IPS-15b (cell line): Measurements from ENCODE around the gene FMO1.

Experiments
- H3K27me3 ChIP-seq: one replicate; pipeline ENCODE4 v1.6.1; 2013; ENCODE audit warnings: low read length; ENCODE audit not compliant: control insufficient read depth, insufficient read depth
- H3K36me3 ChIP-seq: one replicate; pipeline ENCODE4 v1.6.1; 2013; ENCODE audit warnings: low read length; ENCODE audit not compliant: control insufficient read depth, insufficient read depth
- H3K4me1 ChIP-seq: one replicate; pipeline ENCODE4 v1.6.1; 2013; ENCODE audit warnings: mild to moderate bottlenecking, low read length; ENCODE audit not compliant: control insufficient read depth, insufficient read depth
- H3K4me3 ChIP-seq: one replicate; pipeline ENCODE4 v1.5.1; 2013; ENCODE audit warnings: low read depth, low read length
- H3K9ac ChIP-seq: one replicate; pipeline ENCODE4 v1.6.1; 2013; ENCODE audit warnings: low read depth, mild to moderate bottlenecking, low read length
- H3K9me3 ChIP-seq: one replicate; pipeline ENCODE4 v1.6.1; 2013; ENCODE audit warnings: mild to moderate bottlenecking, low read length; ENCODE audit not compliant: control insufficient read depth, insufficient read depth

FMO1 gene

GRCh38 chr1:171258943-171259342 is 10.6 kb downstream of the FMO1 start:
- H3K36me3 ChIP-seq, result no peaks in the 10 kb centered on the region
- no peaks in the 10 kb centered on the region for H3K9me3 ChIP-seq
- no peak overlapping the region for H3K9ac ChIP-seq
- no peaks in the 10 kb centered on the region for H3K4me1 ChIP-seq
- H3K27me3 ChIP-seq, result no peaks in the 10 kb centered on the region
- no peak overlapping the region for H3K4me3 ChIP-seq

GRCh38 chr1:171261336-171261735 is 13.0 kb downstream of the FMO1 start:
- no peaks in the 10 kb centered on the region for H3K9me3 ChIP-seq
- no peaks in the 10 kb centered on the region for H3K27me3 ChIP-seq

GRCh38 chr1:171263901-171264300 is 15.6 kb downstream of the FMO1 start:
- Histone ChIP-seq H3K4me1 (peaks cover 2% of the 10 kb centered on the region), H3K27me3 (no peaks in the 10 kb centered on the region), H3K4me3 (no peak overlapping the region), H3K9ac (no peak overlapping the region), H3K9me3 (no peaks in the 10 kb centered on the region), H3K36me3 (no peaks in the 10 kb centered on the region)

More at GRCh38 chr1:171261336-171261735, 13.0 kb downstream of the FMO1 start:
- no peaks in the 10 kb centered on the region for H3K36me3 ChIP-seq
- H3K4me1 ChIP-seq, result peaks cover 2% of the 10 kb centered on the region
- no peak overlapping the region for H3K4me3 ChIP-seq
- H3K9ac ChIP-seq, result no peak overlapping the region

GRCh38 chr1:171265686-171266085 is 17.4 kb downstream of the FMO1 start:
- Histone ChIP-seq H3K9ac (no peak overlapping the region), H3K27me3 (no peaks in the 10 kb centered on the region), H3K4me3 (no peak overlapping the region), H3K4me1 (peaks cover 2% of the 10 kb centered on the region), H3K36me3 (no peaks in the 10 kb centered on the region), H3K9me3 (no peaks in the 10 kb centered on the region)

- no peaks in the 10 kb centered on the region for H3K27me3 ChIP-seq
- no peak overlapping the region for H3K4me3 ChIP-seq
- H3K9me3 ChIP-seq, result no peaks in the 10 kb centered on the region
- H3K4me1 ChIP-seq, result peaks cover 2% of the 10 kb centered on the region
- H3K36me3 ChIP-seq, result no peaks in the 10 kb centered on the region
- no peak overlapping the region for H3K9ac ChIP-seq
Measured at GRCh38 chr1:171266930-171267329, 18.6 kb downstream of the FMO1 start.

GRCh38 chr1:171267391-171267790 is 19.1 kb downstream of the FMO1 start:
- H3K4me1 ChIP-seq, result peaks cover 2% of the 10 kb centered on the region
- H3K36me3 ChIP-seq, result no peaks in the 10 kb centered on the region
- H3K9ac ChIP-seq, result no peak overlapping the region
- H3K27me3 ChIP-seq, result no peaks in the 10 kb centered on the region
- H3K4me3 ChIP-seq, result no peak overlapping the region
- H3K9me3 ChIP-seq, result no peaks in the 10 kb centered on the region

GRCh38 chr1:171270806-171271205 is 22.5 kb downstream of the FMO1 start:
- H3K27me3 ChIP-seq, result no peaks in the 10 kb centered on the region
- H3K36me3 ChIP-seq, result no peaks in the 10 kb centered on the region

GRCh38 chr1:171277534-171277933 is 29.2 kb downstream of the FMO1 start:
- no peaks in the 10 kb centered on the region for H3K27me3 ChIP-seq
- no peaks in the 10 kb centered on the region for H3K36me3 ChIP-seq
- H3K9ac ChIP-seq, result no peak overlapping the region
- no peaks in the 10 kb centered on the region for H3K4me1 ChIP-seq
- no peak overlapping the region for H3K4me3 ChIP-seq
- H3K9me3 ChIP-seq, result no peaks in the 10 kb centered on the region

More at GRCh38 chr1:171270806-171271205, 22.5 kb downstream of the FMO1 start:
- no peak overlapping the region for H3K9ac ChIP-seq
- H3K4me3 ChIP-seq, result no peak overlapping the region
- no peaks in the 10 kb centered on the region for H3K9me3 ChIP-seq
- peaks cover under 1% of the 10 kb centered on the region for H3K4me1 ChIP-seq

GRCh38 chr1:171279234-171279633 is 30.9 kb downstream of the FMO1 start:
- Histone ChIP-seq H3K9ac (no peak overlapping the region), H3K27me3 (no peaks in the 10 kb centered on the region), H3K9me3 (no peaks in the 10 kb centered on the region), H3K36me3 (no peaks in the 10 kb centered on the region), H3K4me1 (no peaks in the 10 kb centered on the region), H3K4me3 (no peak overlapping the region)

- Histone ChIP-seq H3K9ac (no peak overlapping the region), H3K9me3 (no peaks in the 10 kb centered on the region), H3K4me1 (no peaks in the 10 kb centered on the region), H3K36me3 (no peaks in the 10 kb centered on the region), H3K27me3 (no peaks in the 10 kb centered on the region), H3K4me3 (no peak overlapping the region)
Measured at GRCh38 chr1:171279678-171280077, 31.4 kb downstream of the FMO1 start.

GRCh38 chr1:171280599-171280998 is 32.3 kb downstream of the FMO1 start:
- H3K4me3 ChIP-seq, result no peak overlapping the region
- no peaks in the 10 kb centered on the region for H3K9me3 ChIP-seq
- no peaks in the 10 kb centered on the region for H3K4me1 ChIP-seq
- no peak overlapping the region for H3K9ac ChIP-seq
- H3K27me3 ChIP-seq, result no peaks in the 10 kb centered on the region
- H3K36me3 ChIP-seq, result no peaks in the 10 kb centered on the region

GRCh38 chr1:171286032-171286705 is 37.9 kb downstream of the FMO1 start:
- Histone ChIP-seq H3K9ac (no peak overlapping the region), H3K9me3 (no peaks in the 10 kb centered on the region), H3K27me3 (no peaks in the 10 kb centered on the region), H3K4me1 (no peaks in the 10 kb centered on the region), H3K4me3 (no peak overlapping the region), H3K36me3 (no peaks in the 10 kb centered on the region)
